HCT116 (cell line): ENCODE results near the gene LMO2. TPM values are rescaled to one million over a fixed set of nuclear protein-coding genes. Genes with fewer than 3 reads are reported as not detected.

Experiments
- ATAC-seq: fragments of 200-7000 bp; cut with Tn5 transposase; 2 replicates; pipeline ENCODE4 v1.9.1; 2020; ENCODE audit warnings: mild to moderate bottlenecking, moderate library complexity
- BruUV-seq: library from RNA; stranded (reverse); fragments of 400-500 nt; replicated peaks from 2 replicates; lab custom pipeline; 2021; lab: Mats Ljungman, UMichigan
- CTCF ChIA-PET: fragments of 300-600 bp; sonication (Branson Sonifier 250); formaldehyde crosslinking; loops from one replicate; lab custom pipeline; 2021; ENCODE audit warnings: antibody characterized with exemption; lab: Charles Lee
- POLR2A ChIA-PET: fragments of 300-600, 350-600 bp; sonication (Branson Sonifier 250); formaldehyde crosslinking; loops from one replicate; lab custom pipeline; 2021; ENCODE audit warnings: antibody characterized with exemption; lab: Charles Lee
- RAD21 ChIA-PET, 2 experiments: fragments of 300-600 bp; sonication (Branson Sonifier 250); formaldehyde crosslinking; loops; one replicate each; lab custom pipeline; 2023; ENCODE audit warnings: low total read pairs in 2 of 2; ENCODE audit not compliant: uncharacterized antibody in 2 of 2, unreplicated experiment in 2 of 2, low non-redundant PET in 1 of 2; lab: Charles Lee
- DNase-seq: peaks from one replicate; pipeline ENCODE4 v3.0.0-alpha.2; 2010; ENCODE audit warnings: low read depth, low spot score
- H2AFZ ChIP-seq: fragments of 200-600 bp; shearing (Covaris generic), sonication (generic); 2 replicates; pipeline ENCODE4 v1.6.1; 2017; ENCODE audit warnings: low read depth, mixed run types, mixed read lengths, antibody characterized with exemption, low read length; ENCODE audit not compliant: poor library complexity, severe bottlenecking
- H3K27ac ChIP-seq: 2 replicates; pipeline ENCODE4 v1.5.1; 2012; ENCODE audit warnings: low read depth, low read length
- H3K27me3 ChIP-seq: fragments of 200-600 bp; sonication (generic); 2 replicates; pipeline ENCODE4 v1.6.1; 2016; ENCODE audit warnings: mixed run types, low read length, mixed read lengths; ENCODE audit not compliant: insufficient read depth
- H3K36me3 ChIP-seq, 2 experiments: fragments of 200-500 bp in 1 of 2; fragments of 200-600 bp in 1 of 2; sonication (Bioruptor generic) in 1 of 2; sonication (generic) in 1 of 2; 2 replicates each; pipeline versions ENCODE4 v1.5.1 to v1.6.1; 2014 to 2016; ENCODE audit warnings: low read length in 2 of 2, inconsistent platforms in 1 of 2, mixed read lengths in 1 of 2, mixed run types in 1 of 2; ENCODE audit not compliant: insufficient read depth in 2 of 2, control insufficient read depth in 1 of 2
- H3K4me1 ChIP-seq, 2 experiments: fragments of 200-600 bp in 1 of 2; sonication (generic) in 1 of 2; 2 replicates each; pipeline versions ENCODE4 v1.5.1 to v1.6.1; 2012 to 2017; ENCODE audit warnings: low read length in 2 of 2, inconsistent platforms in 1 of 2, mild to moderate bottlenecking in 1 of 2, mixed read lengths in 1 of 2, mixed run types in 1 of 2, moderate library complexity in 1 of 2; ENCODE audit not compliant: insufficient read depth in 2 of 2, control insufficient read depth in 1 of 2
- H3K4me2 ChIP-seq: fragments of 200-600 bp; sonication (generic); 2 replicates; pipeline ENCODE4 v1.6.1; 2017; ENCODE audit warnings: mixed run types, low read length, mixed read lengths
- H3K4me3 ChIP-seq, 2 experiments: fragments of 200-600 bp in 1 of 2; sonication (generic) in 1 of 2; replicated peaks in 1 of 2; 2 replicates each; pipeline ENCODE4 v1.5.1; 2011 to 2016; ENCODE audit warnings: low read length in 2 of 2, control low read depth in 1 of 2, low read depth in 1 of 2, mild to moderate bottlenecking in 1 of 2, mixed read lengths in 1 of 2, mixed run types in 1 of 2
- H3K79me2 ChIP-seq: fragments of 200-600 bp; sonication (generic); 2 replicates; pipeline ENCODE4 v1.6.1; 2017; ENCODE audit warnings: mild to moderate bottlenecking, mixed run types, low read length, moderate library complexity, mixed read lengths; ENCODE audit not compliant: insufficient read depth
- H3K9ac ChIP-seq: fragments of 200-600 bp; sonication (generic); 2 replicates; pipeline ENCODE4 v1.6.1; 2016; ENCODE audit warnings: low read length, mixed read lengths
- H3K9me2 ChIP-seq: fragments of 200-600 bp; sonication (generic), shearing (Covaris generic); 2 replicates; pipeline ENCODE4 v1.6.1; 2017; ENCODE audit warnings: mixed run types, mild to moderate bottlenecking, moderate library complexity; ENCODE audit not compliant: insufficient read depth
- H3K9me3 ChIP-seq, 2 experiments: fragments of 200-500 bp in 1 of 2; fragments of 200-600 bp in 1 of 2; sonication (Bioruptor generic) in 1 of 2; sonication (generic) in 1 of 2; 2 replicates each; pipeline ENCODE4 v1.6.1; 2014 to 2017; ENCODE audit warnings: low read length in 2 of 2, mixed read lengths in 2 of 2, inconsistent platforms in 1 of 2, low read depth in 1 of 2, mild to moderate bottlenecking in 1 of 2, mixed run types in 1 of 2, moderate library complexity in 1 of 2; ENCODE audit not compliant: control insufficient read depth in 1 of 2, insufficient read depth in 1 of 2
- H4K20me1 ChIP-seq: fragments of 200-600 bp; sonication (generic), shearing (Covaris generic); 2 replicates; pipeline ENCODE4 v1.6.1; 2017; ENCODE audit warnings: mixed run types, mild to moderate bottlenecking, moderate library complexity; ENCODE audit not compliant: insufficient read depth
- CBX3 ChIP-seq: IDR thresholded peaks from 2 replicates; pipeline ENCODE4 v1.6.1; 2012; ENCODE audit warnings: low read depth
- CEBPB ChIP-seq: IDR thresholded peaks from 2 replicates; pipeline ENCODE4 v1.6.1; 2012; ENCODE audit warnings: low read depth
- CTCF ChIP-seq, 3 experiments: fragments of 200-600 bp in 1 of 3; sonication (generic) in 1 of 3; IDR thresholded peaks in 2 of 3; conservative IDR thresholded peaks in 1 of 3; 2 replicates each; pipeline ENCODE4 v1.5.1; 2012 to 2017; ENCODE audit warnings: low read depth in 2 of 3, low read length in 2 of 3, antibody characterized with exemption in 1 of 3, borderline replicate concordance in 1 of 3, control low read depth in 1 of 3, mild to moderate bottlenecking in 1 of 3, mixed read lengths in 1 of 3, mixed run types in 1 of 3, moderate library complexity in 1 of 3; ENCODE audit not compliant: insufficient read depth in 1 of 3
- ELF1 ChIP-seq: IDR thresholded peaks from 2 replicates; pipeline ENCODE4 v1.6.1; 2012; ENCODE audit warnings: low read depth, borderline replicate concordance
- EZH2 ChIP-seq: fragments of 200-600 bp; sonication (generic); IDR thresholded peaks from 2 replicates; pipeline ENCODE4 v1.6.1; 2017; ENCODE audit warnings: antibody characterized with exemption, mixed run types
- MAX ChIP-seq: IDR thresholded peaks from 2 replicates; pipeline ENCODE4 v1.6.1; 2012
- POLR2A ChIP-seq: IDR thresholded peaks from 2 replicates; pipeline ENCODE4 v1.7.0; 2011; ENCODE audit warnings: borderline replicate concordance; ENCODE audit not compliant: insufficient read depth, insufficient read length; ENCODE audit errors: extremely low read depth
- POLR2AphosphoS5 ChIP-seq: IDR thresholded peaks from 2 replicates; pipeline ENCODE4 v1.6.1; 2011; ENCODE audit warnings: mild to moderate bottlenecking, low read depth, low read length, moderate library complexity
- RAD21 ChIP-seq: IDR thresholded peaks from 2 replicates; pipeline ENCODE4 v1.6.1; 2012; ENCODE audit warnings: low read depth, mild to moderate bottlenecking
- SRF ChIP-seq: IDR thresholded peaks from 2 replicates; pipeline ENCODE4 v1.6.1; 2012; ENCODE audit warnings: low read depth
- TCF7L2 ChIP-seq: IDR thresholded peaks from 2 replicates; pipeline ENCODE4 v1.7.0; 2011; ENCODE audit warnings: borderline replicate concordance, inconsistent platforms; ENCODE audit not compliant: insufficient read depth, insufficient read length; ENCODE audit errors: extremely low read depth
- YY1 ChIP-seq: IDR thresholded peaks from 2 replicates; pipeline ENCODE4 v1.6.1; 2011; ENCODE audit warnings: low read length, low read depth, moderate library complexity, mild to moderate bottlenecking; ENCODE audit not compliant: insufficient replicate concordance; ENCODE audit errors: extremely low read depth
- ZFX ChIP-seq: fragments of 450-650 bp; IDR thresholded peaks from 2 replicates; pipeline ENCODE4 v1.6.1; 2017
- intact Hi-C: fragments of 100-400 bp; cut with micrococcal nuclease; formaldehyde crosslinking; loops from 2 replicates; pipeline ENCODE4 v1.10.0; 2022
- total RNA-seq: library from RNA; stranded (reverse); gene quantifications from one replicate; pipeline ENCODE4 v1.2.1, GENCODE V29; 2021; ENCODE audit not compliant: unreplicated experiment
- TF ChIP-seq, protein P1 (sequence below): IDR thresholded peaks from 2 replicates; pipeline ENCODE4 v1.6.1; 2011; ENCODE audit warnings: mild to moderate bottlenecking, low read length, moderate library complexity; ENCODE audit not compliant: insufficient replicate concordance; ENCODE audit errors: extremely low read depth
- TF ChIP-seq, protein P2 (sequence below): IDR thresholded peaks from 2 replicates; pipeline ENCODE4 v1.6.1; 2012

LMO2 gene
- total RNA-seq, 1 experiment from 2014 or later = 2.8 TPM

- intact Hi-C loops = no loop called here
- TF ChIP-seq, protein P1, sequence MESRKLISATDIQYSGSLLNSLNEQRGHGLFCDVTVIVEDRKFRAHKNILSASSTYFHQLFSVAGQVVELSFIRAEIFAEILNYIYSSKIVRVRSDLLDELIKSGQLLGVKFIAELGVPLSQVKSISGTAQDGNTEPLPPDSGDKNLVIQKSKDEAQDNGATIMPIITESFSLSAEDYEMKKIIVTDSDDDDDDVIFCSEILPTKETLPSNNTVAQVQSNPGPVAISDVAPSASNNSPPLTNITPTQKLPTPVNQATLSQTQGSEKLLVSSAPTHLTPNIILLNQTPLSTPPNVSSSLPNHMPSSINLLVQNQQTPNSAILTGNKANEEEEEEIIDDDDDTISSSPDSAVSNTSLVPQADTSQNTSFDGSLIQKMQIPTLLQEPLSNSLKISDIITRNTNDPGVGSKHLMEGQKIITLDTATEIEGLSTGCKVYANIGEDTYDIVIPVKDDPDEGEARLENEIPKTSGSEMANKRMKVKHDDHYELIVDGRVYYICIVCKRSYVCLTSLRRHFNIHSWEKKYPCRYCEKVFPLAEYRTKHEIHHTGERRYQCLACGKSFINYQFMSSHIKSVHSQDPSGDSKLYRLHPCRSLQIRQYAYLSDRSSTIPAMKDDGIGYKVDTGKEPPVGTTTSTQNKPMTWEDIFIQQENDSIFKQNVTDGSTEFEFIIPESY = no peak
- TF ChIP-seq TCF7L2 (no peak), EZH2 (no peak), POLR2A (no peak), ZFX (no peak), RAD21 (no peak), POLR2AphosphoS5 (no peak), SRF (no peak), YY1 (no peak), CEBPB (no peak), CBX3 (no peak), ELF1 (no peak), CTCF (IDR thresholded peaks at IDR 0.05 in 2 of 3, conservative IDR thresholded peaks at IDR 0.05 in 1 of 3; ENCODE audit: borderline replicate concordance in 1 of 3, insufficient read depth in 1 of 3, low read depth in 2 of 3, low read length in 2 of 3) (no peak), MAX (no peak)
- TF ChIP-seq, protein P2, sequence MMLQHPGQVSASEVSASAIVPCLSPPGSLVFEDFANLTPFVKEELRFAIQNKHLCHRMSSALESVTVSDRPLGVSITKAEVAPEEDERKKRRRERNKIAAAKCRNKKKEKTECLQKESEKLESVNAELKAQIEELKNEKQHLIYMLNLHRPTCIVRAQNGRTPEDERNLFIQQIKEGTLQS = no peak
- DNase-seq (no peak), ATAC-seq (no peak)
- Histone ChIP-seq H3K27me3 (no peaks in the 10 kb centered on the region), H3K4me3 (no peak overlapping the region), H3K9me2 (no peaks in the 10 kb centered on the region), H3K4me1 (no peaks in the 10 kb centered on the region), H3K9ac (no peak overlapping the region), H3K9me3 (no peaks in the 10 kb centered on the region), H3K4me2 (no peak overlapping the region), H2AFZ (no peak overlapping the region), H3K79me2 (no peaks in the 10 kb centered on the region), H4K20me1 (no peaks in the 10 kb centered on the region), H3K27ac (no peak overlapping the region), H3K36me3 (no peaks in the 10 kb centered on the region)
- no TSS peak for BruUV-seq
- ChIA-PET CTCF (no interaction called here), RAD21 (no interaction called here), POLR2A (no interaction called here)
Observed at GRCh38 chr11:33884035-33884434, 7.8 kb downstream of the LMO2 start.
